HG03575 (cell line): ENCODE measurements around the gene CDH13.

ENCODE experiments used
- ATAC-seq: cut with Tn5 transposase; IDR thresholded peaks from one replicate; pipeline ENCODE4 v1.9.1; 2021; ENCODE audit not compliant: unreplicated experiment, insufficient number of reproducible peaks, low FRiP score; ENCODE audit errors: extremely low read depth

The CDH13 gene

GRCh38 chr16:83211711-83212110 lies 584.9 kb downstream of the CDH13 start:
- no peak for ATAC-seq

- no peak for ATAC-seq
Measured at GRCh38 chr16:83212301-83212841, 585.6 kb downstream of the CDH13 start.

- no peak for ATAC-seq
Measured at GRCh38 chr16:83214671-83215070, 587.9 kb downstream of the CDH13 start.

GRCh38 chr16:83215406-83216001 lies 588.7 kb downstream of the CDH13 start:
- ATAC-seq = no peak

GRCh38 chr16:83219285-83219684 lies 592.5 kb downstream of the CDH13 start:
- no peak for ATAC-seq

GRCh38 chr16:83220066-83220465 lies 593.3 kb downstream of the CDH13 start:
- ATAC-seq = no peak

GRCh38 chr16:83224642-83225041 lies 597.9 kb downstream of the CDH13 start:
- no peak for ATAC-seq

GRCh38 chr16:83227336-83227735 lies 600.6 kb downstream of the CDH13 start:
- ATAC-seq = no peak

- no peak for ATAC-seq
Measured at GRCh38 chr16:83231729-83232128, 605.0 kb downstream of the CDH13 start.

- no peak for ATAC-seq
Measured at GRCh38 chr16:83233153-83233552, 606.4 kb downstream of the CDH13 start.

- ATAC-seq = no peak
Measured at GRCh38 chr16:83238949-83239691, 612.4 kb downstream of the CDH13 start.

- no peak for ATAC-seq
Measured at GRCh38 chr16:83244057-83244456, 617.3 kb downstream of the CDH13 start.

- ATAC-seq = no peak
Measured at GRCh38 chr16:83245061-83245460, 618.3 kb downstream of the CDH13 start.

GRCh38 chr16:83247767-83248372 lies 621.1 kb downstream of the CDH13 start:
- no peak for ATAC-seq

- ATAC-seq = no peak
Measured at GRCh38 chr16:83248735-83249463, 622.1 kb downstream of the CDH13 start.

- ATAC-seq = no peak
Measured at GRCh38 chr16:83253521-83253920, 626.8 kb downstream of the CDH13 start.

- ATAC-seq = no peak
Measured at GRCh38 chr16:83258366-83258928, 631.7 kb downstream of the CDH13 start.

- ATAC-seq = no peak
Measured at GRCh38 chr16:83266848-83267553, 640.2 kb downstream of the CDH13 start.

GRCh38 chr16:83268169-83268568 lies 641.4 kb downstream of the CDH13 start:
- no peak for ATAC-seq
